HG03108 (cell line): ENCODE results near the gene UBE2F.
"Not testable (repeated sequence)": the region's sequence is repeated elsewhere in the genome, so short reads cannot be mapped to it uniquely, and the experiment has no call there.

ENCODE experiments used
- ATAC-seq: cut with Tn5 transposase; IDR thresholded peaks from one replicate; pipeline ENCODE4 v1.9.1; 2021; ENCODE audit warnings: moderate library complexity; ENCODE audit not compliant: unreplicated experiment

UBE2F gene

DNA sequence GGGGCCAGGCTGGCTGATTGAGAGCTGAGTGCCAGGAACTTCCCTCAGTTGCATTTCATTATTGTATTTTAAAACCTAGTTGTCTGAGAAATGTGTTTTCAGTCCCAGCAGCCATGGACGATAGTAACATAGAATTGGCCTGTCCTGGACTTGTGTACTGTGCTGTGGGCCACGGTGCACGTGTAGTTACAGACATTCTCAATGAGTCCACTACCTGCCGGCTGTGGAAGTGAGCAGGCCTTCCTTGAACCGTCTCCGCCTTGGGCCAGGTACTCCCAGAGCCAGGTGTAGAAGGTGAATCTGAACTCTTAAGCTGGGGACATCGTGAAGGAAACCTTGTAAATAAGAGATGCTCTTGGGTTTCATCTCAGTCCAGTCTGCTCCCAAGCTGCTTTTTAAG, 47.0 kb downstream of the UBE2F start:
- ATAC-seq, result no peak

GRCh38 chr2:238015705-238016104, 48.9 kb downstream of the UBE2F start:
- ATAC-seq, result no peak

GRCh38 chr2:238016526-238016925, 49.7 kb downstream of the UBE2F start:
- no peak for ATAC-seq

DNA sequence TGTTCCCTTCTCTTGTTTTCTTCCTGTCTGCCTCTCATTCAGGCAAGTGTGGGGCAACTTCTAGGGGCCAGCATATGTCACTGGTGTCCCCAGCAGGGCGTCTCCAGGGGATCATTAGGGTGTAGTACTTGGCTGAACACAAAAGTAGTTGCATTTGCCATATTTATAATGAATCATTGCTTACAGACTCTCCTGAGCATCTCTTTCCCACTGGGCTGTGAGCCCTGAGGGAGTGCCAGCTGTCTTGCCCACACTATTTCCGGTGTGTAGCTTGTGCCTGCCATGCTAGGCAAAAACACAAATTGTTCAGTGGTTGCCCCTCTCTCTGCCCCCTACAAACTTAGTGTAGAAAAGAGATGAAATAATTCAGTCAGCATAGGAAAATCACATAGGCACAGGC, 53.1 kb downstream of the UBE2F start:
- ATAC-seq, result no peak

DNA sequence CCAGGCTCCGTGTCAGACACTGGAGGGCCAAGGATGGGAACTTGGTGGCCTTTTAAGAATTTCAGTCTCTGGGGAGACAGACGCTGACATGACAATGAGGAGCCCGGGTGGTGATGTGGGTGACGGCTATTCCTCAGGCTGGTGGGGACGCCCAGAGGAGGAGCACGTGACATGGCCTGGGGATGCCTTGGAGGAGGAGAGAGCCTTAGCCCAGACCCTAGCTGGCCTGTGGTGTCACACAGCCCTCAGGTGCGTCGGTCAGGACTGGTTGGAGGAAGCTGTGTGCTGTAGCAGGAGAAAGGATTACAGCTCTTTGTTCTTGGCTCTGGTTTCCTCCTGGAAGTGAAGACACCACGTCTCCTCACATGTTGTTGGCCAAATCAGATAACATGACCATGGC, 54.0 kb downstream of the UBE2F start:
- ATAC-seq, result no peak

- no peak for ATAC-seq
Observed at GRCh38 chr2:238021327-238021726, 54.5 kb downstream of the UBE2F start.

- no peak for ATAC-seq
Observed at GRCh38 chr2:238022594-238023157, 55.9 kb downstream of the UBE2F start.

GRCh38 chr2:238023608-238024007, 56.8 kb downstream of the UBE2F start:
- no peak for ATAC-seq

DNA sequence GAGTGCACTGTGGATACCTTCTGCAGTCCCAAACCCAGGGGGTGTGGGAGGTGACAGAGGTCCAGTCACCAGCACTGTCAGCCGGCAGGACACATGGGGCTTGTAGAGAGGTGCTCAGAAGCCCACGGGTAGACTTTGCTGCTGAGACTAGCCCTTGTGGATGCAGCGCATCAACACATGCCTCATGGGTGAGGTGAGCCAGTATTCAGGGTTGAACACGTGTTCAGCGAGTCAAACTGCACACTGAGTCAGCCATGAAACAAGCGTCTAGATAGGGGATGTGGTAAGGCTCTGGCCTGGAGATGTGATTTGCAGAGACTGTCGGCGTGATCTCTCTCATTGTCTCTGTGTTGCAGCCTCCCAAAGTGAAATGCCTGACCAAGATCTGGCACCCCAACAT, 58.2 kb downstream of the UBE2F start:
- no peak for ATAC-seq

DNA sequence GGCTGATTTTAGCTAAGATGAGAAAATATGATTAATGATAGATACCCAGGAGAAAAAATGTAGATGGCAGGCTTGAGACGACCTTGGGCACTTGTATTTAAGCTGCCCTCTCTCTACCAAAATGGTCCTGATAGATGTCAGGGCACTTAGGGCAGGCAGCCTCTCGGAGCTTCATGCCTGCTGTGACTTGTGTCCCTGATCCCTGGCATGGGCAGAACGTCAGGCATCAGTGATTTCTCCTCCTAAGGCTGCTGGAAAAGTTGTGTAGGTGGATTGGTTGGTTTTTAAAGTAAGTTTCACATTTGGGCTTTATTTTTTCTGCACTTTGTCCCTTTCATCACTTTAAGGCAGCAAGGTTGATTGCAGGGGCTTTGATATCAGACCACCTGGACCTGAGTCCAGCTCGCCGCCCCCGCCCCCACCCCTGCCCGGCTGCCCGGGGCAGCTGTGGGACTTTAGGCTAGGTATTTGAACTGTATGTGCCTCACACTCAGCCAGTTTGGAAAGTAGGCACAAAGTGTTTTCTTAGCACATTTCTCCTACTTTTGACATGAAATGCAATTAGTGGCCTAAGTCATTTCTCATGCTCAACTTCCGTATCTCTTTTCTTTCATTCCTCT, 59.0 kb downstream of the UBE2F start:
- no peak for ATAC-seq

- no peak for ATAC-seq
Observed at GRCh38 chr2:238027058-238027457, 60.2 kb downstream of the UBE2F start.

- ATAC-seq, result no peak
Observed at GRCh38 chr2:238027591-238028415, 61.0 kb downstream of the UBE2F start.

GRCh38 chr2:238029853-238030252, 63.0 kb downstream of the UBE2F start:
- no peak for ATAC-seq

- ATAC-seq, result no peak
Observed at GRCh38 chr2:238030422-238031155, 63.8 kb downstream of the UBE2F start.

DNA sequence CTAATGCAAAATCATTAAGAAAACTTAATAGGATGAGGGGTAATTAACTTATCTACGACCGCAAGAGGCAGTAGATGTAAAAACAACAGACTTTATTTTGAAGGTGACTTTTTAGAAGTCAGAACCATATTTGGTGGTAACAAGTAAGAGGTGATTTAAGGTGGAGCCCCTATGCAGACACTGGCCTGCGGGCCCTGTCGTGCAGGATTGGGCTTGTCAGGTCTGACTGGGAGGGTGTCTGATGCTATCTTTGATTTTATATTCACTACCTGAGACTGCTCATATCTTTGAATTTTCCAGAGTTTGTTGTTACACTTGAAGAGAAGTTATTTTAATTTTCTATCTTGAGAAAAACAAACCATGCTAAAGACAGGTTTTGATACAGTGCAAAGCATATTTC, 64.9 kb downstream of the UBE2F start:
- no peak for ATAC-seq

DNA sequence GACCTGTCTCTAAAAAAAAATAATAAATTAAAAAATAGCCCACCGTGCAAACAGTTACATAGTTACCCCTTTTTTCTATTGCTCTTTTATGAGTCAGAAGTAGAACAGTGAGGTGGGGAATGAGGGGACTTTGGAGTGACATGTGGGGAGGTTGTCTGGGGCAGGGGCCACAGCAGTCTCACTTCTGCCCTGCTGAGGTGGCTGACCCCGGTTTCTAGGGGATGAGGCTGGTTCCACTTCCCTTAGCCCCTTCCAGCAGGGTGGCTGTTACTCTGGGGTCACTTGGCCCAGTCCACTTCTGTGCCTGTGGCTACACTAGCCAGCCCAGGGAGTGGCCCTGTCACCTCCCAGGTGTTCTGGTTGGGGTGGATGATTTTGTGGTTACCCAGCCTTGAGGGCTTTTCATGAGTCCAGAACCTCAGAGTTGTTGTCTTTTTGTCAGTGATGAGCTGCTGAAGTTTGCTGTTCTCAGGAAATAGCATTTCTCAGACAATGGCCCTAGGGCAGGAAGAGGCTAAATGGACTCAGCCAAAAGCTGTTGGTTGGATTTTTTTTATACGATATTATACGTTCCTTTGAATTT, 66.0 kb downstream of the UBE2F start:
- no peak for ATAC-seq

- not testable (repeated sequence) for ATAC-seq
Observed at GRCh38 chr2:238033991-238034390, 67.2 kb downstream of the UBE2F start.

DNA sequence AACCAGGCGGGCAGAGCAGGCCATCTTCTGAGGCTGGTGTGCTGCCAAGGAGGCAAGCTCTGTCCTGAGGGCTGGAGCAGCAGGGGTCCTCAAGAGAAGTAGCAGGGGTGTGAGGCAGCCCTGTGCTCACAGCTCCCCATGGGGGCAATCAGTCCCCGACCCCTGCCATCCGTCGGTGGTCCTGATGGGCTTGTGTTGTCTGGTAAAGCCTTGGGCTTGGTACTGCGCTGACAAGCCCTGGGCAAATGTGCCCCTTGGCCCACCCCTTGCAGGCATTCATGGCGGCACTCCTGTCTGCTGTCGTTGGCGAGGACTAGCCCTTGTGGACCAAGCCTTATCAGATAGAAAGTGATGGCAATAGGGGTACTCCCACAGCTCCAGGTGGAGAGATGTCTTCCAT, 71.4 kb downstream of the UBE2F start:
- no peak for ATAC-seq

GRCh38 chr2:238039151-238039550, 72.3 kb downstream of the UBE2F start:
- ATAC-seq, result no peak

GRCh38 chr2:238039985-238040384, 73.2 kb downstream of the UBE2F start:
- no peak for ATAC-seq

- no peak for ATAC-seq
Observed at GRCh38 chr2:238040918-238041317, 74.1 kb downstream of the UBE2F start.
